ENCODE measurements around the gene SFXN4. TPM values are rescaled to one million over a fixed set of nuclear protein-coding genes. Genes with fewer than 3 reads are reported as not detected.

SFXN4 gene
- total and polyA plus RNA-seq, 9 of the 15 experiments (the other 6 are each of a cell fraction or from before 2014, with no cell fraction given), result 40.1 to 97.8 (median 54.5) TPM

- TF ChIP-seq E2F4 (CRISPR knock-in tag; IDR thresholded peaks at IDR 0.05; ENCODE audit: low read depth) (no peak), ZKSCAN3 (CRISPR knock-in tag; IDR thresholded peaks at IDR 0.05) (no peak), NR4A1 (CRISPR knock-in tag; IDR thresholded peaks at IDR 0.05) (no peak), NR4A1 (tag; IDR thresholded peaks at IDR 0.05) (no peak), THRB (CRISPR knock-in tag; conservative IDR thresholded peaks at IDR 0.05) (no peak), ZNF280B (CRISPR knock-in tag; IDR thresholded peaks at IDR 0.05) (no peak), FOXJ3 (CRISPR knock-in tag; IDR thresholded peaks at IDR 0.05) (no peak), ZNF639 (CRISPR knock-in tag; conservative IDR thresholded peaks at IDR 0.05 in 1 of 2, IDR thresholded peaks at IDR 0.05 in 1 of 2) (0 out of 4 replicates have a peak, but pooled peaks of 1 of the 2 experiments have one; percentile 35), POLR2B (IDR thresholded peaks at IDR 0.05; ENCODE audit: low read depth, partially characterized antibody) (peak; percentile 94), TSHZ1 (CRISPR knock-in tag; IDR thresholded peaks at IDR 0.05) (no peak), MCM3 (IDR thresholded peaks at IDR 0.05) (no peak), IRF1 (CRISPR knock-in tag; IDR thresholded peaks at IDR 0.05; ENCODE audit: borderline replicate concordance) (no peak), ZNF133 (CRISPR knock-in tag; IDR thresholded peaks at IDR 0.05) (no peak), GTF2A2 (tag; IDR thresholded peaks at IDR 0.05) (no peak), RUNX1 (IDR thresholded peaks at IDR 0.05; ENCODE audit: low read depth) (no peak)
These were observed 13.0 kb upstream of the SFXN4 start, which contains the start of gene PRDX3 (continued) for GRCh38 chr10:119178372-119179119.
